Gastroesophageal sphincter (tissue), 3 donors: ENCODE results near the gene SLC17A4.

Experiments
- EP300 ChIP-seq: sonication (generic); formaldehyde crosslinking; IDR thresholded peaks from one replicate; pipeline ENCODE4 v1.6.1; 2017; ENCODE audit warnings: antibody characterized with exemption, mild to moderate bottlenecking
- POLR2A ChIP-seq, 2 donors: fragments of 450-650 bp; IDR thresholded peaks; one replicate each; pipeline ENCODE4 v1.6.1; 2017; ENCODE audit warnings: antibody characterized with exemption in 2 of 2, mild to moderate bottlenecking in 2 of 2, moderate library complexity in 1 of 2
- POLR2AphosphoS5 ChIP-seq: sonication (generic); formaldehyde crosslinking; IDR thresholded peaks from one replicate; pipeline ENCODE4 v1.6.1; 2017; ENCODE audit warnings: antibody characterized with exemption
- TF ChIP-seq, protein P1 (sequence below), 4 experiments: fragments of 200-600 bp in 2 of 4; fragments of 450-650 bp in 2 of 4; sonication (generic) in 1 of 4; IDR thresholded peaks; one replicate each; pipeline ENCODE4 v1.5.1; 2017 to 2019; ENCODE audit warnings: antibody characterized with exemption in 4 of 4, mild to moderate bottlenecking in 2 of 4, moderate library complexity in 2 of 4

DNA sequence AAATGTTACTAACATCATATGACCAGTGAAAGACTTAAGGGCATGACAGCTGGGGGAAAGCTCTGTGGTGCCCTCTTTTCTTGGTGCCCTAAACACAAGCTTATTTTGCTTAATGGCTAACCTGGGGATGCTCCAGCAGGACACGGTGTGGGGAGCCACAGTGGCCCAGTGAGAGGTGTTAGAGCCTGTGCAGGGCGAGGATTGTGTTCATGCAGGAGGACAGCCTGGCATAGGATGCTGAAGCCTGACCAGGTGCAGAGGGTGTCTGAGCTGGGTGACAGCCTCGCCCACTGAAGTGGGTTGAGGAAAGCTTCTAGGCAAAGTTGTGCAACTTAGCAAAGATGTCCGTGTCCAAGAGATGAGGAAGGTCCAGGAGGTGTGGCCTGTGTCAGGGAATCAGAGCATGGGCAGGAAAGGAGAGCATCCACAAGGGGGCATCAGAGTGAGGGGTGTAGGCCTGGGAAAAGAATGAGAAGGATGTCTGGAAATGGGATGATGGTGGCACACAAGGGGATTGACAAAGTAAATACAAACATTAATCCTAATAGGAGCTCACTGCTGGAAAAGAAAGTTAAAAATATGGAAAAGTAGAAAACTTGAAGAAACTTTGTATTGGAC is 33.9 kb downstream of the SLC17A4 start:
- TF ChIP-seq, protein P1, sequence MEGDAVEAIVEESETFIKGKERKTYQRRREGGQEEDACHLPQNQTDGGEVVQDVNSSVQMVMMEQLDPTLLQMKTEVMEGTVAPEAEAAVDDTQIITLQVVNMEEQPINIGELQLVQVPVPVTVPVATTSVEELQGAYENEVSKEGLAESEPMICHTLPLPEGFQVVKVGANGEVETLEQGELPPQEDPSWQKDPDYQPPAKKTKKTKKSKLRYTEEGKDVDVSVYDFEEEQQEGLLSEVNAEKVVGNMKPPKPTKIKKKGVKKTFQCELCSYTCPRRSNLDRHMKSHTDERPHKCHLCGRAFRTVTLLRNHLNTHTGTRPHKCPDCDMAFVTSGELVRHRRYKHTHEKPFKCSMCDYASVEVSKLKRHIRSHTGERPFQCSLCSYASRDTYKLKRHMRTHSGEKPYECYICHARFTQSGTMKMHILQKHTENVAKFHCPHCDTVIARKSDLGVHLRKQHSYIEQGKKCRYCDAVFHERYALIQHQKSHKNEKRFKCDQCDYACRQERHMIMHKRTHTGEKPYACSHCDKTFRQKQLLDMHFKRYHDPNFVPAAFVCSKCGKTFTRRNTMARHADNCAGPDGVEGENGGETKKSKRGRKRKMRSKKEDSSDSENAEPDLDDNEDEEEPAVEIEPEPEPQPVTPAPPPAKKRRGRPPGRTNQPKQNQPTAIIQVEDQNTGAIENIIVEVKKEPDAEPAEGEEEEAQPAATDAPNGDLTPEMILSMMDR (IDR thresholded peaks at IDR 0.05): peak in 2 of 4 experiments; percentile 13 to 46
- TF ChIP-seq POLR2A (IDR thresholded peaks at IDR 0.05) (no peak), POLR2AphosphoS5 (no peak), EP300 (no peak)
